Measurements from ENCODE around the gene TSHR.
"Not testable (repeated sequence)": the region's sequence is repeated elsewhere in the genome, so short reads cannot be mapped to it uniquely, and the experiment has no call there.

Gene TSHR

DNA sequence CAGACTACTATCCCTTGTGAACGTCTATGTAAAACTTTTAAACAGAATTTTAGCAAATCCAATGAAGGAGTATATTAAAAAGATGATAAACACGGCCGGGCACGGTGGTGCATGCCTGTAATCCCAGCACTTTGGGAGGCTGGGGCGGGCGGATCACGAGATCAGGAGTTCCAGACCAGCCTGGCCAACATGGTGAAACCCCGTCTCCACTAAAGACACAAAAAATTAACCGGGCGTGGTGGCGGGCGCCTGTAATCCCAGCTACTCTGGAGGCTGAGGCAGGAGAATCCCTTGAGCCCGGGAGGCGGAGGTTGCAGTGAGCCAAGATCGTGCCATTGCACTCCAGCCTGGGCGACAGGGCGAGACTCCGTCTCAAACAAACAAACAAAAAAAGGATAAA lies 2.2 kb upstream of the TSHR start:
- DNase-seq: not testable (repeated sequence)

- peak; percentile 61 for DNase-seq
These were observed 628 bp upstream of the TSHR start for GRCh38 chr14:80954687-80955299.

DNA sequence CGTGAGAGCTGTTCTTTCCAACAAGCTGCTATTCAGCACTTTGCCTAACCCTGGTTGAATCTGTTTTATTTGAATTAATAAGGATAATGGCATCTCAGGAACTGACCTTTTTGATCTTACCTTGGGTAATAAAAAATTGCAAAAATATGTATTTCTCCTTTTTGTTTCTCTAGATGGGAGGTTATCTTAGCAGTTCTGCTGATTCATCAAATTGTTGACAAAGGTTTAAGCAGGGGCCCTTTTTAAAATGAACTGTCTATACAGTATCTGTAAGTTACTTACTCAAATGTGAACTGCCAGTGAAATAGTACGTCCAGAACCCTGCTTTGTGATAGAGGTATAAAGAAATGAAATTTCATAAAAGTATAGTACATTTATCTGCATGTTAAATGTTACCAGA lies 681 bp downstream of the TSHR start:
- no peak for DNase-seq

- no peak for DNase-seq
These were observed 1.5 kb downstream of the TSHR start for GRCh38 chr14:80956922-80957321.

GRCh38 chr14:80957613-80958012 lies 2.2 kb downstream of the TSHR start:
- DNase-seq: no peak

DNA sequence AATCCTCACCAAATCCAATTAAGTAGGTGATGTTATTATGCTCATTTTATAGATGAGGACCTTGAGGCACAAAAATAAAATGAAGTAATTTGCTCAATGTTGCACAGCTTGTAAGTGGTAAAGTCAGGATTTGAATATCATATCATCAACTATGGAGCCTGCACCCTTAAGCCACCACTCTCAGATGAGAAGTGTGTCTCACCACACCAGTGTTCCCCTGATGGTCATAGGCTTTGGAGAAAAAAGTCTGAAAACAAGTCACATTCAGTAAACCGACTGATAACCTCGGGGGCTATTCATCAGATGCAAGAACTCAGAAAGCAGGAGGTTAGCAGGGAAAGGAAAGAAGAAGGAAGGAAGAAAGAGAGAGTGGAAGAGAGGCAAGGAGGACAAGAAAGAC lies 2.8 kb downstream of the TSHR start:
- DNase-seq: no peak

- no peak for DNase-seq
These were observed 3.5 kb downstream of the TSHR start for GRCh38 chr14:80958939-80959338.

DNA sequence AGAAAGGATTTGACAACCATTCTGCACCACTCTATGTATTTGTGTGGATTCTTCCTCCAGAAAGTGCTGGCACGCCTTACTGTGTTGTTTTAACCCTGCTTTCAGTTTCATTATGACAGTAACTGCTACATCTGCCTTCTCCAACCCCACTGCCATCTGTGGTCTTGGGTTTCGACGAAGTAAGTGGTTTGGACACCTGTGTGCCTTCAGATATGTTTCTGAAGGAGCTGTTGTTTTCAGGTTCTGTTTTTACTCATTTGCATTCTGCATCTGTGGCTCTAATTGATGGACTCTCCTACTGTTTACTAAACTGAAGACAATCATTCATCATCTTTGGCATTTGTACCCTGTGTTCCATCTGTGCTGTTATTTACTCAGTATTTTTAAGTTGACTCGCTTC lies 4.1 kb downstream of the TSHR start:
- peak; percentile 44 for DNase-seq

DNA sequence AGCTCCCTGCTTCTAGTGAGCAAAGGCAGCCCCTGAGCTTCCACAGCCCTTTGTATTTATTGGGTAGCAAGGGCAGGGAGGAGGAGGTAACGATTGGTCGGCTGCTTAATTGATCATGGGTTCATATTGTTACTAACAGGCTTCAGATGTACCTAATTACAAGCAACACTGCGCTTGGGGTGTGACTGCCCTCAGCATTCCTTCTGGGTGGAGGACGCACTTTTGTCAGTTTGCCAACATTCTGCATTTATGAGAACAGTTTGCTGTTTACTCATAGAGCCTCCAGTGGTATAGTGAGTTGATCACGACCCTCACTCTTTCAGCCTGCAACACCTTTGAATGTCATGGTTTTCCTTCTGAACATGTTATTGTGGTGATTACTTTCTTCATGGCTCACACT lies 9.6 kb downstream of the TSHR start:
- DNase-seq: no peak

DNA sequence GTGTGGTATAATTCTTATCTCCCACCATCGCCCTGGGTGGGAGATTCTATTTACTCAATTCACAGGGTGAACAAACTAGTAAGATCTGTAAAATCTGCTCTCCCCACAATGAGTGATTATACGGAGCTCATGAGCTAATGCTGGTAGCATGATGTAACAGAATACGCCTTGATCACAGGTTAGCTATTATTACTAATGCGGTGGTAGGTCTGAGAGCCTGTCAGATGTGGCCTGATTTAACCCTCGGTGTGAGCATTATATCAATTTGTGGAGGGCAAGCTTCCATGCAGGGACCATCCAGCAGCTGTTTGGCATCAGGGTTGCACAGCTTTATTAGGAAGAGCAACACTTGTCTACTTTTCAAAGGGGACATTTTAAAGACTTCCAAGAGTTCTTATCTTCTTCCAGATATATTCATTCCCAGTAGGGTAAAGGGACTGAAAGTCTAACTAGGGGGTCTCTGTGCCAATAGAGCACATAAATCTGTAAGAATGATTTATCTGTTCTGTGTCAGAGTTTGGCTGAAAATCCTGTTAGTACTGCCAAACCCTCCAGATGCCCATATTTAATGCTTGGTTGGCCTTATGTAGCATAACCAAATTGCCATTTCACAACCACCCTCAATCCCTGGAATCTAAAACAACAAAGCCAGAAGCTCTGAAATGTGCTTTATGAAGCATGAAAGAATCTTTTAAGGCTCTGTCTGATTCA lies 18.7 kb downstream of the TSHR start:
- no peak for DNase-seq

- no peak for DNase-seq
These were observed 19.3 kb downstream of the TSHR start for GRCh38 chr14:80974679-80975078.

DNA sequence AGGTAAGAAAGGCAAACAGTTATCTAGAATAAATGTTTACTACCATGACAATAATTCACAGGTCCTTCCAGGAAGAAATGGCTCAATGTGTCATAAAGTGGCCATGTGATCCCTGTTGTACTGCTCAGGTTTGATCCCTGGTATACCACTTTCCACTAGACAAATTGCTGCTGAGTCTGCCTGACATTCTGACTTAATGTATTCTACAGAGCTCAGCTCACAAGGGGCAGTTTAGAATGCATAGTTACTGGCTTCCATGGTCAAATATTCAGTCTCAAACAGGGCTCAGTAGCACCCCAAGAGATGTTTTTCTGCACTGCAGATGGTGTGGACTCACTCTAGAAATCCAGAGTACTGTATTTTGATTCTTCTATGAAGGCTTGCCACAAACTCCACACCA lies 21.8 kb downstream of the TSHR start:
- no peak for DNase-seq

GRCh38 chr14:80978403-80978802 lies 23.0 kb downstream of the TSHR start:
- peak; percentile 19 for DNase-seq

GRCh38 chr14:80979951-80980350 lies 24.5 kb downstream of the TSHR start:
- DNase-seq: no peak

DNA sequence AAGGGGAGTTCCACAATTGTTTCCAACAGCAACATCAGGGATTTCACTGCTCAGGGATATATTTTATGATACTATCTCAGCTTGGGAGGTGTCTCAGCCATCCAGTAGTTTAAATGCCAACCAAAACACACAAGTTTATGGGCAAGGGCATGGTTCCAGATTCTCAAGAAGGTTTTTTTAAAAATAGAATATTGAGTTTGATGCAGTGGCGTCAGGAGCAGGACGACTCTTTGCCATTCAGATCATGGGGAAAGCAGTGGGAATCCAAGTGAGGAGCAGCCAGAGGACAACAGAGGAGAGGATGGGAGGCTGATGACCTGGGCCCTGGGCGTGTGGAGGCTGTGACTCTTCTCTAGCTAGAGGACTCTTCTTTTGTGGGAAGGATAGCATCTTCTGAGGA lies 25.7 kb downstream of the TSHR start:
- DNase-seq: no peak

- no peak for DNase-seq
These were observed 26.3 kb downstream of the TSHR start for GRCh38 chr14:80981673-80982072.

GRCh38 chr14:80982711-80983110 lies 27.3 kb downstream of the TSHR start:
- no peak for DNase-seq

- DNase-seq: peak; percentile 47
These were observed 32.0 kb downstream of the TSHR start for GRCh38 chr14:80987235-80988032.

DNA sequence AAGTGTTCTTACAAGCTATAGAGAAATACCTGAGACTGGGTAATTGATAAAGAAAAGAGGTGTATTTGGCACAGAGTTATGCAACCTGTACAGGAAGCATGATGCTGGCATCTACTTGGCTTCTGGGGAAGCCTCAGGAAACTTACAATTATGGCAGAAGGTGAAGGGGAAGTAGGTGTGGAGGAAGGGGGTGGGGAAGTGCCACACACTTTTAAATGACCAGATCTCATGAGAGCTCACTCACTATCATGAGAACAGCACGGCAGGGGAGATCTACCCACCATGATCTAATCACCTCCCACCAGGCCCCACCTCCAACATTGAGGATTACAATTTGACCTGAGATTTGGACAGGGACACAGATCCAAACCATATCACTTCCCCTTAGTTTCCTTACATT lies 32.8 kb downstream of the TSHR start:
- no peak for DNase-seq

GRCh38 chr14:80988735-80989429 lies 33.5 kb downstream of the TSHR start:
- DNase-seq: no peak

DNA sequence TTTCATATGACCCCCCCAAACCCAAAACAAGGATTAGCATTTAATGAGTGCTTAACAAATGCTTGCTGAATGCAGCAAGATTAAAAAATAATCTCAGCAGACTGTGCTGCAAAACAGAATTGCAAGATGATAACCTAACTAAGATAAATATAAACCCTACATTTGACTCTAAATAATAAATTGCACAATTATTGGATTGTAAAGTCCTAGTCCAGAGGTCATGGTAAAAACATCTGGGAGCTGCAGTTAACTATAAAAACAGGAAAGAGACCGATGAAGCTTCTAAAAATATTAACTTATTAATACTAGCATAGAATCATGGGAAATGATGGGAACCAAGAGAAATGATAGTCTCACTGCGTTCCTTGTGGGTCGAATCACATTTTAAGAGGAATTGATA lies 37.2 kb downstream of the TSHR start:
- DNase-seq: no peak

GRCh38 chr14:80996049-80996901 lies 40.9 kb downstream of the TSHR start:
- DNase-seq: no peak

GRCh38 chr14:81001447-81001846 lies 46.0 kb downstream of the TSHR start:
- no peak for DNase-seq
